HG03066 (cell line): ENCODE results near the gene PSMD4.

Source experiments
- ATAC-seq: cut with Tn5 transposase; IDR thresholded peaks from one replicate; pipeline ENCODE4 v1.9.1; 2021; ENCODE audit warnings: low read depth; ENCODE audit not compliant: unreplicated experiment

PSMD4 gene

GRCh38 chr1:151293093-151293492 is 38.6 kb downstream of the PSMD4 start:
- no peak for ATAC-seq

GRCh38 chr1:151294742-151295462 is 40.4 kb downstream of the PSMD4 start:
- ATAC-seq, result no peak

GRCh38 chr1:151309811-151310323 is 55.3 kb downstream of the PSMD4 start:
- no peak for ATAC-seq

- no peak for ATAC-seq
Measured at GRCh38 chr1:151311011-151311410, 56.5 kb downstream of the PSMD4 start.

- ATAC-seq, result no peak
Measured at GRCh38 chr1:151311589-151312331, 57.2 kb downstream of the PSMD4 start.

GRCh38 chr1:151312411-151312810 is 57.9 kb downstream of the PSMD4 start:
- ATAC-seq, result no peak

GRCh38 chr1:151312826-151313225 is 58.3 kb downstream of the PSMD4 start:
- no peak for ATAC-seq

- no peak for ATAC-seq
Measured at GRCh38 chr1:151313501-151313900, 59.0 kb downstream of the PSMD4 start.

GRCh38 chr1:151314137-151314875 is 59.8 kb downstream of the PSMD4 start:
- ATAC-seq, result no peak

- no peak for ATAC-seq
Measured at GRCh38 chr1:151315565-151316235, 61.2 kb downstream of the PSMD4 start.
